ENCODE data around the gene IQCF5. TPM values are rescaled to one million over a fixed set of nuclear protein-coding genes. Genes with fewer than 3 reads are reported as not detected.
"Not testable (repeated sequence)": the region's sequence is repeated elsewhere in the genome, so short reads cannot be mapped to it uniquely, and the experiment has no call there.

The IQCF5 gene
- total and polyA plus RNA-seq, 2 of the 4 experiments (the other 2 are of a cell fraction), result not detected

- no peak for DNase-seq
- POLR2A ChIA-PET (ENCODE audit: unreplicated experiment), result no interaction called here
- Histone ChIP-seq H3K4me3 (ENCODE audit: insufficient read depth, low read depth, low read length) (no peak within 1 kb of the TSS), H2BK5ac (ENCODE audit: low read depth, low read length, poor library complexity, severe bottlenecking) (no peak within 1 kb of the TSS), H3K4ac (ENCODE audit: low read depth, low read length) (no peak within 1 kb of the TSS), H3K56ac (ENCODE audit: extremely low read depth, insufficient read depth, low read length) (no peak within 1 kb of the TSS), H2AK5ac (ENCODE audit: low read depth, low read length) (no peak within 1 kb of the TSS), H3K9me1 (ENCODE audit: insufficient read depth, low read length) (no peaks in the 10 kb centered on the region), H2AFZ (replicated peaks; ENCODE audit: low read length, poor library complexity) (no peak within 1 kb of the TSS), H3K9ac (ENCODE audit: low read depth, low read length) (no peak within 1 kb of the TSS), H3K23ac (ENCODE audit: low read depth, low read length) (no peak within 1 kb of the TSS), H2BK15ac (ENCODE audit: low read depth, low read length) (no peak within 1 kb of the TSS), H4K20me1 (ENCODE audit: insufficient read depth, low read length) (no peaks in the 10 kb centered on the region), H3K14ac (replicated peaks; ENCODE audit: low read depth, low read length) (no peak within 1 kb of the TSS), H4K5ac (ENCODE audit: low read depth, low read length) (no peak within 1 kb of the TSS), H3K27me3 (ENCODE audit: control insufficient read depth, insufficient read depth, low read length) (no peaks in the 10 kb centered on the region), H3K79me1 (ENCODE audit: low read depth in 1 of 2, low read length in 2 of 2) (no peaks in the 10 kb centered on the region), H2AK9ac (replicated peaks; ENCODE audit: low read depth, low read length, poor library complexity) (no peak within 1 kb of the TSS), H2BK120ac (ENCODE audit: low read depth, low read length) (no peak within 1 kb of the TSS), H3K4me2 (ENCODE audit: low read depth, low read length) (no peak within 1 kb of the TSS), H3K27ac (ENCODE audit: insufficient read depth, low read length) (no peak within 1 kb of the TSS), H3K18ac (ENCODE audit: low read depth, low read length) (no peak within 1 kb of the TSS), H3K36me3 (ENCODE audit: control insufficient read depth, insufficient read depth, low read length) (no peaks in the 10 kb centered on the region), H4K8ac (ENCODE audit: low read depth in 2 of 2, low read length in 2 of 2) (no peak within 1 kb of the TSS), H4K91ac (ENCODE audit: insufficient read depth, low read depth, low read length) (no peak within 1 kb of the TSS), H3K9me3 (ENCODE audit: control insufficient read depth, insufficient read depth, low read length) (no peaks in the 10 kb centered on the region), H2BK20ac (ENCODE audit: low read depth, low read length) (no peak within 1 kb of the TSS), H3K4me1 (ENCODE audit: control insufficient read depth, insufficient read depth, low read length) (no peaks in the 10 kb centered on the region)
- CTCF ChIA-PET, result no interaction called here
- BruUV-seq (replicated peaks), result no TSS peak
- in situ Hi-C loops (cut with MboI; ENCODE audit: low sequenced_read_pairs), result no loop called here
- WGBS, 2 experiments (ENCODE audit: extremely low coverage in 2 of 2, insufficient read length in 1 of 2), result no CpG with 5 or more reads among the region's 7 CpGs
- intact Hi-C loops (cut with micrococcal nuclease), result no loop called here
- TF ChIP-seq NFE2L2 (IDR thresholded peaks at IDR 0.05; ENCODE audit: low read depth, low read length) (no peak), FOS (IDR thresholded peaks at IDR 0.05; ENCODE audit: low read depth, low read length) (no peak), MAZ (IDR thresholded peaks at IDR 0.05; ENCODE audit: borderline replicate concordance, low read depth, low read length) (no peak), MXI1 (IDR thresholded peaks at IDR 0.05; ENCODE audit: borderline replicate concordance, low read depth, low read length) (no peak)
- dilution Hi-C loops (cut with HindIII; ENCODE audit: low sequenced_read_pairs, unreplicated experiment), result no loop called here
- ATAC-seq (ENCODE audit: low read depth), result no peak
Measured at GRCh38 chr3:51860703-51861665, 14.4 kb downstream of the IQCF5 start, which contains the start of gene IQCF2. IQCF2 (plus strand) TSS chr3:51861615; CDS start chr3:51861667, 52 bp downstream.

- H2BK5ac ChIP-seq (ENCODE audit: low read depth, low read length, poor library complexity, severe bottlenecking); POLR2A ChIA-PET (ENCODE audit: unreplicated experiment); H2BK20ac ChIP-seq (ENCODE audit: low read depth, low read length); H3K9me1 ChIP-seq (ENCODE audit: insufficient read depth, low read length); H2AK5ac ChIP-seq (ENCODE audit: low read depth, low read length); H3K18ac ChIP-seq (ENCODE audit: low read depth, low read length); H4K5ac ChIP-seq (ENCODE audit: low read depth, low read length); H3K4me1 ChIP-seq (ENCODE audit: control insufficient read depth, insufficient read depth, low read length); H3K4me3 ChIP-seq (ENCODE audit: insufficient read depth, low read depth, low read length); H3K79me1 ChIP-seq (ENCODE audit: low read depth in 1 of 2, low read length in 2 of 2); H3K14ac ChIP-seq (replicated peaks; ENCODE audit: low read depth, low read length); CTCF ChIA-PET; H2BK120ac ChIP-seq (ENCODE audit: low read depth, low read length); H4K8ac ChIP-seq (ENCODE audit: low read depth in 2 of 2, low read length in 2 of 2); H4K91ac ChIP-seq (ENCODE audit: insufficient read depth, low read depth, low read length); dilution Hi-C loops (cut with HindIII; ENCODE audit: low sequenced_read_pairs, unreplicated experiment); H3K4me2 ChIP-seq (ENCODE audit: low read depth, low read length); in situ Hi-C loops (cut with MboI; ENCODE audit: low sequenced_read_pairs); H3K27ac ChIP-seq (ENCODE audit: insufficient read depth, low read length); H3K23ac ChIP-seq (ENCODE audit: low read depth, low read length); H3K27me3 ChIP-seq (ENCODE audit: control insufficient read depth, insufficient read depth, low read length); H3K56ac ChIP-seq (ENCODE audit: extremely low read depth, insufficient read depth, low read length); H2AFZ ChIP-seq (replicated peaks; ENCODE audit: low read length, poor library complexity); H3K4ac ChIP-seq (ENCODE audit: low read depth, low read length); DNase-seq; H3K9ac ChIP-seq (ENCODE audit: low read depth, low read length); BruUV-seq (replicated peaks); H2AK9ac ChIP-seq (replicated peaks; ENCODE audit: low read depth, low read length, poor library complexity); ATAC-seq (ENCODE audit: low read depth); H3K36me3 ChIP-seq (ENCODE audit: control insufficient read depth, insufficient read depth, low read length); H2BK15ac ChIP-seq (ENCODE audit: low read depth, low read length); intact Hi-C loops (cut with micrococcal nuclease); H4K20me1 ChIP-seq (ENCODE audit: insufficient read depth, low read length); H3K9me3 ChIP-seq (ENCODE audit: control insufficient read depth, insufficient read depth, low read length): not testable (repeated sequence)
- no CpG with 5 or more reads among the region's 1 CpG for WGBS, 2 experiments (ENCODE audit: extremely low coverage in 2 of 2, insufficient read length in 1 of 2)
Measured at GRCh38 chr3:51855411-51855810, 20.0 kb downstream of the IQCF5 start.
